TTC549 (cell line): ENCODE measurements around the gene ZNF350.
A peak's percentile ranks its signal among the peaks of the same experiment; 100 is the strongest.
"Not testable (repeated sequence)": the region's sequence is repeated elsewhere in the genome, so short reads cannot be mapped to it uniquely, and the experiment has no call there.

Experiments used
- FAIRE-seq: peaks from 2 replicates; lab custom pipeline; 2012; peaks lifted over from hg19 to GRCh38; lab: Jason Lieb, UNC

The ZNF350 gene

GRCh38 chr19:51971624-51972023, 15.0 kb downstream of the ZNF350 start:
- FAIRE-seq, result no peak

- FAIRE-seq, result no peak
Observed at GRCh38 chr19:51970718-51971117, 15.9 kb downstream of the ZNF350 start.

- FAIRE-seq, result no peak
Observed at GRCh38 chr19:51965583-51965982, 21.1 kb downstream of the ZNF350 start.

- not testable (repeated sequence) for FAIRE-seq
Observed at GRCh38 chr19:51960621-51961233, 25.9 kb downstream of the ZNF350 start.

- FAIRE-seq, result no peak
Observed at GRCh38 chr19:51959791-51960190, 26.8 kb downstream of the ZNF350 start.

GRCh38 chr19:51957846-51958245, 28.8 kb downstream of the ZNF350 start:
- not testable (repeated sequence) for FAIRE-seq

- FAIRE-seq, result no peak
Observed at GRCh38 chr19:51948975-51949374, 37.7 kb downstream of the ZNF350 start.

- no peak for FAIRE-seq
Observed at GRCh38 chr19:51946602-51947001, 40.0 kb downstream of the ZNF350 start.

- FAIRE-seq, result no peak
Observed at GRCh38 chr19:51944798-51945552, 41.7 kb downstream of the ZNF350 start.

GRCh38 chr19:51938936-51939335, 47.7 kb downstream of the ZNF350 start:
- no peak for FAIRE-seq

GRCh38 chr19:51931921-51932320, 54.7 kb downstream of the ZNF350 start:
- FAIRE-seq, result no peak

- FAIRE-seq, result no peak
Observed at GRCh38 chr19:51927859-51928258, 58.8 kb downstream of the ZNF350 start.

GRCh38 chr19:51926784-51927741, 59.6 kb downstream of the ZNF350 start, which contains the start of gene ZNF613:
Gene ZNF613, plus strand, starts transcription at chr19:51927472. Its CDS starts 8,749 bp downstream, at chr19:51936221.
- peak; percentile 69 for FAIRE-seq

- no peak for FAIRE-seq
Observed at GRCh38 chr19:51926426-51926783, 60.2 kb downstream of the ZNF350 start.

- FAIRE-seq, result no peak
Observed at GRCh38 chr19:51921949-51922348, 64.7 kb downstream of the ZNF350 start.

- FAIRE-seq, result no peak
Observed at GRCh38 chr19:51919606-51920005, 67.0 kb downstream of the ZNF350 start.

GRCh38 chr19:51916167-51916566, 70.5 kb downstream of the ZNF350 start:
- FAIRE-seq, result no peak

- no peak for FAIRE-seq
Observed at GRCh38 chr19:51915324-51915867, 71.2 kb downstream of the ZNF350 start.
